Endothelial cell of umbilical vein (primary cell): ENCODE measurements around the gene NUPR1. TPM values are rescaled to one million over a fixed set of nuclear protein-coding genes. Genes with fewer than 3 reads are reported as not detected.

Experiments used
- BruUV-seq: library from RNA; stranded (reverse); fragments of 400-500 nt; replicated peaks from 2 replicates; lab custom pipeline; 2021; lab: Mats Ljungman, UMichigan
- CTCF ChIA-PET: fragments of 300-600, 350-600 bp; sonication (Branson Sonifier 250); formaldehyde crosslinking; loops from one replicate; lab custom pipeline; 2021; ENCODE audit warnings: antibody characterized with exemption, inconsistent platforms; lab: Charles Lee
- POLR2A ChIA-PET: fragments of 300-600, 350-600 bp; sonication (Branson Sonifier 250); formaldehyde crosslinking; loops from one replicate; lab custom pipeline; 2021; ENCODE audit warnings: antibody characterized with exemption, inconsistent platforms; lab: Charles Lee
- DNase-seq: peaks from one replicate; pipeline ENCODE4 v3.0.0-alpha.2; 2011; ENCODE audit warnings: low read depth, low spot score
- FAIRE-seq: peaks from 2 replicates; lab custom pipeline; 2011; peaks lifted over from hg19 to GRCh38; lab: Jason Lieb, UNC
- H2AFZ ChIP-seq: 2 replicates; pipeline ENCODE4 v1.6.0; 2012; ENCODE audit warnings: low read depth, low read length, control low read depth, inconsistent platforms
- H3K27ac ChIP-seq: 2 replicates; pipeline ENCODE4 v1.5.1; 2011; ENCODE audit warnings: low read depth, mild to moderate bottlenecking, control low read depth, low read length, moderate library complexity; ENCODE audit not compliant: insufficient read depth
- H3K27me3 ChIP-seq, 2 experiments: 2 replicates each; pipeline versions ENCODE4 v1.6.0 to v1.6.1; 2011; ENCODE audit warnings: low read length in 2 of 2, mixed read lengths in 1 of 2; ENCODE audit not compliant: control insufficient read depth in 2 of 2, insufficient read depth in 2 of 2
- H3K36me3 ChIP-seq, 2 experiments: 2 replicates in 1 of 2; 3 replicates in 1 of 2; pipeline ENCODE4 v1.5.1; 2011; ENCODE audit warnings: low read length in 2 of 2, mild to moderate bottlenecking in 1 of 2, moderate library complexity in 1 of 2; ENCODE audit not compliant: control insufficient read depth in 2 of 2, insufficient read depth in 2 of 2; ENCODE audit errors: extremely low read depth in 1 of 2
- H3K4me1 ChIP-seq: 3 replicates; pipeline ENCODE4 v1.5.1; 2011; ENCODE audit warnings: mild to moderate bottlenecking, low read length; ENCODE audit not compliant: control insufficient read depth, insufficient read depth; ENCODE audit errors: extremely low read depth
- H3K4me2 ChIP-seq: 2 replicates; pipeline ENCODE4 v1.6.1; 2011; ENCODE audit warnings: low read length, control low read depth, mixed read lengths; ENCODE audit not compliant: insufficient read depth
- H3K4me3 ChIP-seq, 3 experiments: fragments of 200-600 bp in 1 of 3; sonication (generic), shearing (Covaris generic) in 1 of 3; replicated peaks in 1 of 3; 2 replicates each; pipeline ENCODE4 v1.5.1; 2011 to 2016; ENCODE audit warnings: control low read depth in 3 of 3, low read length in 3 of 3, mild to moderate bottlenecking in 2 of 3, inconsistent platforms in 1 of 3, low read depth in 1 of 3, moderate library complexity in 1 of 3; ENCODE audit not compliant: insufficient read depth in 1 of 3
- H3K79me2 ChIP-seq: 2 replicates; pipeline ENCODE4 v1.6.0; 2012; ENCODE audit warnings: low read length, inconsistent platforms; ENCODE audit not compliant: control insufficient read depth, insufficient read depth
- H3K9ac ChIP-seq: replicated peaks from 2 replicates; pipeline ENCODE3; 2011; ENCODE audit warnings: low read length, control low read depth; ENCODE audit not compliant: insufficient read depth; ENCODE audit errors: extremely low read depth
- H3K9me1 ChIP-seq: replicated peaks from 3 replicates; pipeline ENCODE4 v1.6.0; 2011; ENCODE audit warnings: mild to moderate bottlenecking, low read length; ENCODE audit not compliant: control insufficient read depth, insufficient read depth; ENCODE audit errors: extremely low read depth
- H3K9me3 ChIP-seq: replicated peaks from 2 replicates; pipeline ENCODE4 v1.5.1; 2012; ENCODE audit warnings: low read length, inconsistent platforms; ENCODE audit not compliant: control insufficient read depth, insufficient read depth
- H4K20me1 ChIP-seq: replicated peaks from 2 replicates; pipeline ENCODE3; 2011; ENCODE audit warnings: mild to moderate bottlenecking, low read length; ENCODE audit not compliant: control insufficient read depth, insufficient read depth; ENCODE audit errors: extremely low read depth
- CTCF ChIP-seq, 2 donors: IDR thresholded peaks; 1 replicate in 1 of 2; 2 replicates in 1 of 2; pipeline ENCODE4 v1.5.1; 2011; ENCODE audit warnings: low read length in 2 of 2, mild to moderate bottlenecking in 2 of 2, moderate library complexity in 2 of 2, control low read depth in 1 of 2, inconsistent platforms in 1 of 2, low read depth in 1 of 2; ENCODE audit not compliant: insufficient read depth in 1 of 2; ENCODE audit errors: extremely low read depth in 1 of 2
- EZH2 ChIP-seq: IDR thresholded peaks from 2 replicates; pipeline ENCODE4 v1.6.1; 2012; ENCODE audit warnings: borderline replicate concordance, low read depth, mild to moderate bottlenecking, moderate library complexity, low read length, inconsistent platforms; ENCODE audit not compliant: severe bottlenecking
- FOS ChIP-seq: IDR thresholded peaks from 2 replicates; pipeline ENCODE4 v1.6.1; 2011; ENCODE audit warnings: mild to moderate bottlenecking, low read length, moderate library complexity, borderline replicate concordance; ENCODE audit not compliant: insufficient read depth
- GATA2 ChIP-seq: IDR thresholded peaks from 2 replicates; pipeline ENCODE4 v1.7.0; 2011; ENCODE audit warnings: low read depth, mild to moderate bottlenecking, moderate library complexity, mixed read lengths, low read length; ENCODE audit not compliant: insufficient read length, insufficient read depth
- JUN ChIP-seq: IDR thresholded peaks from 2 replicates; pipeline ENCODE4 v1.6.1; 2011; ENCODE audit warnings: borderline replicate concordance, low read depth; ENCODE audit not compliant: insufficient read length, insufficient read depth
- MAX ChIP-seq: IDR thresholded peaks from 2 replicates; pipeline ENCODE4 v1.6.1; 2011; ENCODE audit not compliant: insufficient read depth, insufficient read length
- MYC ChIP-seq: IDR thresholded peaks from one replicate; pipeline ENCODE4 v1.6.1; 2011; ENCODE audit warnings: mild to moderate bottlenecking, low read depth, low read length
- POLR2A ChIP-seq: IDR thresholded peaks from 2 replicates; pipeline ENCODE4 v1.6.1; 2012; ENCODE audit warnings: low read depth, mild to moderate bottlenecking, control low read depth, low read length
- POLR2AphosphoS5 ChIP-seq: IDR thresholded peaks from 2 replicates; pipeline ENCODE4 v1.6.1; 2012; ENCODE audit warnings: low read depth, mild to moderate bottlenecking, control low read depth, low read length, moderate library complexity; ENCODE audit not compliant: insufficient read depth
- dilution Hi-C: fragments of 300-500 bp; cut with MboI; formaldehyde crosslinking; loops from one replicate; pipeline ENCODE4 v1.15.0; 2019; ENCODE audit warnings: low sequenced_read_pairs; ENCODE audit not compliant: extremely low pct_ligation_motif_present
- intact Hi-C: fragments of 100-400 bp; cut with micrococcal nuclease; formaldehyde crosslinking; loops from one replicate; pipeline ENCODE4 v1.10.0; 2022
- polyA plus RNA-seq, 4 experiments: library from polyadenylated mRNA; depleted of rRNA in 3 of 4; stranded (reverse) in 3 of 4; unstranded in 1 of 4; fragments of >200 nt; gene quantifications; 2 replicates each; pipeline versions ENCODE4 v1.2.1 to v1.2.3, GENCODE V29; 2011 to 2012; ENCODE audit warnings: missing spikeins in 1 of 4
- total RNA-seq: library from RNA; stranded (reverse); gene quantifications from 2 replicates; pipeline ENCODE4 v1.2.3, GENCODE V29; 2021

NUPR1 gene
- total and polyA plus RNA-seq, 2 donors (not counting 3 experiments of a cell fraction or from before 2014, with no cell fraction given) = 1.8 to 4.9 TPM

GRCh38 chr16:28542646-28543045 lies 3.9 kb upstream of the NUPR1 start:
- dilution Hi-C loops (no loop called here), intact Hi-C loops (no loop called here)
- Histone ChIP-seq H3K9me1 (no peaks in the 10 kb centered on the region), H3K27ac (no peak overlapping the region), H3K4me3 (no peak overlapping the region), H3K9me3 (no peaks in the 10 kb centered on the region), H2AFZ (no peak overlapping the region), H3K79me2 (no peaks in the 10 kb centered on the region), H4K20me1 (no peaks in the 10 kb centered on the region), H3K9ac (no peak overlapping the region), H3K4me2 (no peak overlapping the region), H3K36me3 (no peaks in the 10 kb centered on the region), H3K4me1 (no peaks in the 10 kb centered on the region), H3K27me3 (no peaks in the 10 kb centered on the region)
- DNase-seq = no peak
- BruUV-seq = no TSS peak
- ChIA-PET CTCF (interaction anchor here (1.3 kb wide), 1 partner anchor 11 kb away, joined by 3 read pairs; the partner anchor contains the start of gene SGF29), POLR2A (no interaction called here)
- TF ChIP-seq CTCF (IDR thresholded peaks at IDR 0.05; ENCODE audit: extremely low read depth in 1 of 2, insufficient read depth in 1 of 2, low read depth in 1 of 2, low read length in 2 of 2) (no peak), MAX (no peak), POLR2AphosphoS5 (no peak), MYC (no peak)
- no peak for FAIRE-seq

- no peak overlapping the region for H3K9ac ChIP-seq
- DNase-seq = no peak
- H3K27me3 ChIP-seq = no peaks in the 10 kb centered on the region
- H3K4me1 ChIP-seq = no peaks in the 10 kb centered on the region
- no TSS peak for BruUV-seq
- no peaks in the 10 kb centered on the region for H3K79me2 ChIP-seq
- H3K4me3 ChIP-seq = no peak overlapping the region
- no peaks in the 10 kb centered on the region for H3K9me1 ChIP-seq
- ChIA-PET CTCF (interaction anchor here (1.2 to 1.3 kb wide), 2 partner anchors 19 to 37 kb away, joined by 3 read pairs; no protein-coding TSS in a partner anchor), POLR2A (no interaction called here)
- H3K27ac ChIP-seq = no peak overlapping the region
- dilution Hi-C loops = no loop called here
- intact Hi-C loops = no loop called here
- no peak overlapping the region for H2AFZ ChIP-seq
- H3K36me3 ChIP-seq = no peaks in the 10 kb centered on the region
- no peaks in the 10 kb centered on the region for H3K9me3 ChIP-seq
- H4K20me1 ChIP-seq = no peaks in the 10 kb centered on the region
- no peak for FAIRE-seq
- no peak overlapping the region for H3K4me2 ChIP-seq
- TF ChIP-seq EZH2 (no peak), MAX (no peak), POLR2AphosphoS5 (no peak), FOS (no peak), MYC (no peak), GATA2 (no peak), CTCF (IDR thresholded peaks at IDR 0.05; ENCODE audit: extremely low read depth in 1 of 2, insufficient read depth in 1 of 2, low read depth in 1 of 2, low read length in 2 of 2) (no peak), POLR2A (no peak), JUN (no peak)
Observed at GRCh38 chr16:28540346-28540745, 1.6 kb upstream of the NUPR1 start.
